KG1 (cell line): Measurements from ENCODE around the gene LGALS3BP.
A peak's percentile ranks its signal among the peaks of the same experiment; 100 is the strongest.

Experiments
- DNase-seq: peaks from one replicate; lab custom pipeline; 2025; lab: John Stamatoyannopoulos, UW

The LGALS3BP gene

GRCh38 chr17:78981010-78981888 is 1.5 kb upstream of the LGALS3BP start:
- no peak for DNase-seq

GRCh38 chr17:78980624-78980972 is 875 bp upstream of the LGALS3BP start:
- no peak for DNase-seq

GRCh38 chr17:78977997-78978973 is 1.4 kb downstream of the LGALS3BP start:
- no peak for DNase-seq

GRCh38 chr17:78977681-78977943 is 2.1 kb downstream of the LGALS3BP start:
- no peak for DNase-seq

- no peak for DNase-seq
Observed at GRCh38 chr17:78976907-78977680, 2.6 kb downstream of the LGALS3BP start.

GRCh38 chr17:78974635-78975591 is 4.8 kb downstream of the LGALS3BP start:
- no peak for DNase-seq

GRCh38 chr17:78973792-78974520 is 5.8 kb downstream of the LGALS3BP start:
- no peak for DNase-seq

GRCh38 chr17:78973196-78973595 is 6.5 kb downstream of the LGALS3BP start:
- DNase-seq: no peak

GRCh38 chr17:78972507-78973105 is 7.1 kb downstream of the LGALS3BP start:
- DNase-seq: no peak

- no peak for DNase-seq
Observed at GRCh38 chr17:78971756-78972506, 7.8 kb downstream of the LGALS3BP start.

GRCh38 chr17:78970834-78971755 is 8.6 kb downstream of the LGALS3BP start:
- peak; percentile 79 for DNase-seq

- no peak for DNase-seq
Observed at GRCh38 chr17:78969865-78970264, 9.9 kb downstream of the LGALS3BP start.

GRCh38 chr17:78967782-78968362 is 11.9 kb downstream of the LGALS3BP start:
- DNase-seq: no peak

GRCh38 chr17:78966910-78967600 is 12.7 kb downstream of the LGALS3BP start:
- no peak for DNase-seq

- no peak for DNase-seq
Observed at GRCh38 chr17:78966123-78966813, 13.5 kb downstream of the LGALS3BP start.

GRCh38 chr17:78965491-78965924 is 14.2 kb downstream of the LGALS3BP start:
- no peak for DNase-seq
